MM.1S (cell line): ENCODE results near the gene INHBC.

ENCODE experiments used
- EZH2 ChIP-seq: fragments of 300-600 bp; sonication (generic); optimal IDR thresholded peaks from 2 replicates; pipeline ENCODE3; 2017; ENCODE audit warnings: low read depth, mild to moderate bottlenecking, antibody characterized with exemption, low read length, mixed read lengths
- EZH2phosphoT487 ChIP-seq: fragments of 300-600 bp; sonication (generic); IDR thresholded peaks from 2 replicates; pipeline ENCODE4 v1.6.1; 2018; ENCODE audit warnings: antibody characterized with exemption, low read length
- TF ChIP-seq, protein P1 (sequence below): fragments of 300-600 bp; sonication (generic); IDR thresholded peaks from 2 replicates; pipeline ENCODE4 v1.5.1; 2016; ENCODE audit warnings: antibody characterized with exemption, low read length, mixed read lengths

DNA sequence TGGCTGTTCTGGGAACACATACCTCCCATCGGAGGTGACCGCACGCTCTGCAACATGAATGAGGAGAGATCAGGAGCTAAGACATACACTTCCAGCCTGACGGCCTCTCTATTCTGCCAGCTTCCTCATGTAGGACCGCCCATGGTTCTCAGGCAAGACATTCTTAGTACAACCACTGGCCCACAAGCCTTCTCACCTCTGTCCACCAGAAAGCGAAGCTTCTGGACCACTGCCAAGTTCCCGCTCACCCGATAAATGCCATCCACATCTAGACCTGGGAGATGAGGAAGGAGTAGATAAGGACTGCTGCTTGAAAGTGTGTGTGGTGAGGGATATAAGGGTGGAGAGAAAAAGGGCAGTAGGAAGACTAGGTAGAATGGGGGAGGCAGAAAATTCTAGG, 39.8 kb downstream of the INHBC start:
- TF ChIP-seq EZH2 (no peak), EZH2phosphoT487 (no peak)
- TF ChIP-seq, protein P1, sequence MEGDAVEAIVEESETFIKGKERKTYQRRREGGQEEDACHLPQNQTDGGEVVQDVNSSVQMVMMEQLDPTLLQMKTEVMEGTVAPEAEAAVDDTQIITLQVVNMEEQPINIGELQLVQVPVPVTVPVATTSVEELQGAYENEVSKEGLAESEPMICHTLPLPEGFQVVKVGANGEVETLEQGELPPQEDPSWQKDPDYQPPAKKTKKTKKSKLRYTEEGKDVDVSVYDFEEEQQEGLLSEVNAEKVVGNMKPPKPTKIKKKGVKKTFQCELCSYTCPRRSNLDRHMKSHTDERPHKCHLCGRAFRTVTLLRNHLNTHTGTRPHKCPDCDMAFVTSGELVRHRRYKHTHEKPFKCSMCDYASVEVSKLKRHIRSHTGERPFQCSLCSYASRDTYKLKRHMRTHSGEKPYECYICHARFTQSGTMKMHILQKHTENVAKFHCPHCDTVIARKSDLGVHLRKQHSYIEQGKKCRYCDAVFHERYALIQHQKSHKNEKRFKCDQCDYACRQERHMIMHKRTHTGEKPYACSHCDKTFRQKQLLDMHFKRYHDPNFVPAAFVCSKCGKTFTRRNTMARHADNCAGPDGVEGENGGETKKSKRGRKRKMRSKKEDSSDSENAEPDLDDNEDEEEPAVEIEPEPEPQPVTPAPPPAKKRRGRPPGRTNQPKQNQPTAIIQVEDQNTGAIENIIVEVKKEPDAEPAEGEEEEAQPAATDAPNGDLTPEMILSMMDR, result no peak
